ENCODE results near the gene PFKP.
"Not testable (repeated sequence)": the region's sequence is repeated elsewhere in the genome, so short reads cannot be mapped to it uniquely, and the experiment has no call there.

The PFKP gene

GRCh38 chr10:3163879-3164278 is 96.5 kb downstream of the PFKP start:
- no peak for DNase-seq

GRCh38 chr10:3165196-3165595 is 97.8 kb downstream of the PFKP start:
- DNase-seq: no peak

DNA sequence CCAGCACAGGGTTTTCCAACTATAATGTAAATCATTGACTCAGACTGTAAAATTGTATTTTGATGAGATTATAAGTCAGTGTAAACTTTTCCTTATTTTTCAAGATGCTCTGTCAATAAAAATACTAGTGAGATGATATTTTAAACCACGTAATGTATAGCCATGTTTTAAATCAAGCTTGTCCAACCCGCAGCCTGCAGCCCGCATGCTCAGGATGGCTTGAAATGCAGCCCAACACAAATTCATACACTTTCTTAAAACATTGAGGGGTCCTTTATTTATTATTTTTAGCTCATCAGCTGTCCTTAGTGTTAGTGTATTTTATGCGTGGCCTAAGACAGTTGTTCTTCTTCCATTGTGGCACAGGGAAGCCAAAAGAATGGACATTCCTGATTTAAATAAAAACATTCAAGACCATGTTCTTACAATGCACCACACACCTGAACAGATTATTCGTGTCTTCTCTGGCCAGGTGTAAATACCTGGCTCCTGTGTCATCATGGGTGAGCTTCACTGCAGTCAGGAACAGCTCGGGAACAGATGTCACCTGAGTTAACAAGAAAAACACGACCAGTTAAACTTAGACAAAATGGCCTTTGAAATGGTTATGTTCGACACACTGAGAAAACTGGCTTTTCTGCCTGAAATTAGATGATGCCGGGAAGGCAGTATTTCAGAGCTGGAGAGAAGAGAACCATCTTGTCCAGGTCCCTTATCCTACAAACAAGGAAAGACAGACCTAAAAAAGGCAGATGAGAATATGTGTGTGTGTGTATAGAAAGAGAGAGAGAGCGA is 99.3 kb downstream of the PFKP start:
- DNase-seq: no peak

DNA sequence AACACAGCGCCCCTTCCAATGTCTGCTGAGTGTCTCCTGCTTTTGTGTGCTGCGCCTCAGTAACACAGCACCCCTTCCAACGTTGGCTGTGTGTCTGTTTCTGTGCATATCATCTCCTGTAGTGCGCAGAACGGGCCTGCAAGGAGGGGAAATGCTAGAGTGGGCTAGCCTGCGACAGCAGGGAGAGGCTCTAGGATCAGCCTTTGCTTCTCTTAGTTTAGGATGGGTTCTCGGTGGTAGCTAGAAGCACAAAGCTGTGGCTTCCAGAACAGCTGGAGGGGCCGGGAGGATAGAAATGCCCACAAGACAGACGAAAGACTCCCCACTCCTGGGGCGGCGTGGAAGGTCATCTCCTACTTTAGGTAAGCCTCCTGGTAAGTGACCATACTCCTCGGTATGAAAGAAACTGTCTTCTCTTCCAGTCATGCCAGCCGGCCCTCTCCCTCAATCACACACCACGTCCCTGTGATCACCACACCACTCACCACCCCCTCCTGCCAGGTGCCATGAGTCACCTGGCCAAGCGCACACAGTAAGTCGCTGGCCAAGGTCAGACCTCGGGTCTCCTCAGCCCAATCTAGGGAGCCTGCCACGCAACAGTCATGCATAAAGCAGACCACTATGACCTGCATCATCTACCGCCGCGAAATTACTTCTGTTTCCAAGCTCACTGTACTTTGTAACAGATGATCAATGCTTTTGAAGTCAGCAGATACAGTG is 100.4 kb downstream of the PFKP start:
- DNase-seq: no peak

DNA sequence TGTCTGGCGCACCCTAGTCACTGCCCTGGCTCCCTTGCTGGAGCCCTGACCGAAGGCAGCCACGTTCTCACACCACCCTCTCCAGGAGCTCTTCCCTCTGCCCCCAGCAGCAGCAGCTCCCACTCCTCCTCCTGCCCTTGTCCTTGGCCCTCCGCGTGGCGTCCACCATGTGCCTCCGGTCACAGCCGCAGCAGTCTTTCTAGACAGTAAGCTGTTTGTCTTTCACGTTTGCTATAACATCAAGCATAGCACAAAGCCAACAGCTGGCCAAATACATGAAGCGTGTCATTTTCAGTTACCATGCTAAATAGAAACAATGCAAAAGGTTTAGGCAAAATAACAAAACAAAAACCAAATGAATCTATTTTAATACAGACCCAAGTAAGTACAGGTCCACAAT is 101.9 kb downstream of the PFKP start:
- no peak for DNase-seq

DNA sequence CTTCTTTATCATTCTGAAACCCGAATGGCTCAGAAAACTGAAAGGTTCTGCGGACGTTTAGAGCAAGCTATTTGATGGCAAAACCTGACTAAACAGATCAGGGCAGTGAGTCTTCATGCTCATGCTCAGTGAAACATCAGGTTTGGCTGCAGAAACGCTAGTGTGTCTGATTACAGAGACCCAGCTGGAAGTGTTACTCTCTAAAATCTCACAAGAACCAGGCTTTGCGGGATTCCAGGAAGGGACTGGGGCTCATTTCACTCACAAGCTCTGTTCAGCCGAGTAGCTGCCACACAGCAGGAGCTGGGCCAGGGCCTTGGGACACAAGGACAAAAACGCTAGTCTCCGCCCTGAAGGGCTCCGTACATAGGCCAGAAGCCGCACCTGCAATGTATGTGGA is 102.3 kb downstream of the PFKP start:
- no peak for DNase-seq

- not testable (repeated sequence) for DNase-seq
Observed at GRCh38 chr10:3171488-3171887, 104.1 kb downstream of the PFKP start.

- DNase-seq: no peak
Observed at GRCh38 chr10:3172081-3172445, 104.7 kb downstream of the PFKP start.

- DNase-seq: peak; percentile 98
Observed at GRCh38 chr10:3172446-3173170, 105.3 kb downstream of the PFKP start, which contains the start of gene PITRM1. TSS of gene PITRM1 (minus strand) at chr10:3172782. CDS start at chr10:3172772, 10 bp downstream.

DNA sequence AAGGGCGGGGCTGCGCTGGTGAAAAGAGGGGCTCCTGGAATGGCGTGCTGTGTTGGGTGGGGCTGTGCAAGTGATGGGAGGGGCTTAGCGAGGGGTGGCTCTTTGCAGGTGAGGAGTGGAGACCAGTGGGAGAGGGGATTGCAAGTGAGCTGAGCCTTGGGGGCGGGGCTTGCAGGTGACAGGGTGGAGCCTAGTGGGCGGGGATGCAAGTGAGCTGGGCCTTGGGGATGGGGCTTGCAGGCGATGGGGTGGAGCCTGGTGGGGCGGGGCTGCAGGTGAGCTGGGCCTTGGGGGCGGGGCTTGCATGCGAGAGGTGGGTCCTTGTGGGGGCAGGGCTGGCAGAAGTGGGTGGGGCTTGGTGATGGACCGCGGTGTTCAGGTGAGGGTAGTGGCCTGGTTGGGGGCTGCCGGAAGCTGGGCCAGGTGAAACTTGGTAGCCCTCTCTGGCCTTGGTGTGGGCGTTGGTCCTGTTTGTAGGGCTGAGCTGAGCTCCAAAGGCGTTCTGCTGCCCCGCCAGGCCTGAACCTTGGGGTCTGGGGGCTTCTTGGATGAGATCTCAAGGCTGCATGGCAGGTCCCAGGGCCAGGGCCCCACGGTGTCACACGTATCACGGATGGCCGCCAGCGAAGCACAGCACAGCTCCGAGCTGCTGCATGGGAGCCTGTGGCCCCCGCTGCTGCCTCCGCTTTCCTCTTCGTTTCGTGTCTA is 106.0 kb downstream of the PFKP start:
- no peak for DNase-seq

GRCh38 chr10:3178042-3178441 is 110.7 kb downstream of the PFKP start:
- DNase-seq: no peak

DNA sequence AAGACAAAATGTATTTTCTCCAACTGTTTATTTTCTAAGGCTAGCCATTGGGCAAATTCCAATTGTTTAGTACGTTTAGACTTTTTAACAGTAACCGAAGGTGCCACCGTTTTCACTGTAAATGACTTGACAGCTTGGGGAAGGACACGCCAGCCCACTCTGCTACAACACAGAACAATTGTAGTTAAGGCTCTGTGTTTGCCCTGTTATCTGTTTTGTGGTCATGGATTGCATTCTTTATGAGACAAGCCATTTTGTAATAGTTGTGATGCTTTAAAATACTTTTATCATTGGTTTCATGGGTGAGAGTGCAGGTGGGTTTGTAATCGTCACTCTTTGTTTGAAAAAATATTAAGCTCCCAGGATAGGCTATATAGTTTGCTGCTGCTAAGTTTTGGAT is 111.8 kb downstream of the PFKP start:
- DNase-seq: no peak

- DNase-seq: no peak
Observed at GRCh38 chr10:3180355-3181025, 113.1 kb downstream of the PFKP start.

DNA sequence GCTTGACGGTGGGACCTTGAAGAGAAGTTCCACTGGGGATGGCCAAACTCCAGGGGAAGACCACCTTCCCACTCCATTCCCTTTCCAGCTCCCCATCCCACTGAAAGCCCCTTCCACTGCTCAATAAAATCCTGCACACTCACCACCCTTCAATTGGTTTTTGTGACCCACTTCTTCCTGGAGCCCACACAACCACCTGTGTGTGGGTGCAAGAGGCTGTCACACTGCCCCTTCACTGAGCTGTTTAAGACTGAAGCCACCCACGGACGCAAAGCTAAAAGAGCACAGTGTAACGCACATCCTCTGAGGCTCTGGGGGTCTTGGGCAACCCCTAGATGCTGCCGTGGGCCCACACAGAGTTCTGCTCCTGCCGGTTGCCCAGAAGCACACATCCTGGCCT is 118.0 kb downstream of the PFKP start:
- DNase-seq: no peak

GRCh38 chr10:3186368-3186767 is 119.0 kb downstream of the PFKP start:
- no peak for DNase-seq

Data from T-helper 9 cell (primary cell).